ENCODE measurements around the gene C6orf47.

Gene C6orf47

DNA sequence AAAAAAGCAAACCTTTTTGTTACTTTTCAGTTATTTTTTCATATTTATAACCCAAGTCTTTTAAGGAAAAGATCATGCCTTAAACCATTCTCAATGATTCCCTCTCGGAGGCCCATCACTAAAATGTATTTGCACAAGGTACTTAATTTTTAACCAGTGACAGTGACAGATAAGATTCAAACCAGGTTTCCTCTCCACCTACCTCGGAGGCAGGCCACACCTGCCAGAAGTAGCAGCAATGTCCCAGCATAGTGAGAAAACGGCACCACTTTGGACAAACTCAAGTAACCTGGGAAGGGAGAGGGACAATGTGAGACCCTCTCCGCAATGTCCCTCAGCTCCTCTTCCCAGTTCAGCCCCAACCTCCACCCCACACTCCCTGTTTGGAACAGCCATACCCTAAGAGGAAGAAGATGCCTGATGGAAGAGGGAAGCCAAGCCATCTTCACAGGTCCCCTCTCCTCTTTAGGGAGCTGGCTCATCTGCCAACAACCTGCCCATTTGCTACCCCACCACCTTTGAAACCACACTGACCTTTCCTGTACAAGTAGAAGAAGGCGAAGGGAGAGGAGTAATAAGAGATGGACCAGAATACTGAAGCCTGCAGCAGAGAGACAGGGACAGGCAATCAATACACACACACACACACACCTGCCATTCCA, 40.3 kb upstream of the C6orf47 start:
- Histone ChIP-seq H3K4me1 (ENCODE audit: control insufficient read depth, insufficient read depth, low read length) (peaks cover 25% of the 10 kb centered on the region), H3K9ac (ENCODE audit: low read length in 2 of 2) (peak overlapping the region; percentile 58 to 98), H3K27ac (ENCODE audit: low read length) (no peak overlapping the region), H3K9me3 (ENCODE audit: control insufficient read depth in 2 of 2, low read length in 2 of 2) (no peaks in the 10 kb centered on the region), H3K36me3 (ENCODE audit: control insufficient read depth in 2 of 2, insufficient read depth in 2 of 2, low read length in 2 of 2) (peaks cover 18 to 19% of the 10 kb centered on the region in 2 donors), H3K4me3 (ENCODE audit: low read length in 2 of 2) (peak overlapping the region in 1 of 2 donors; percentile 77), H3K27me3 (ENCODE audit: control insufficient read depth in 1 of 2, insufficient read depth in 2 of 2, low read length in 2 of 2) (no peaks in the 10 kb centered on the region)

GRCh38 chr6:31697555-31697954, 37.0 kb upstream of the C6orf47 start:
- H3K9me3 ChIP-seq (ENCODE audit: control insufficient read depth in 2 of 2, low read length in 2 of 2), result no peaks in the 10 kb centered on the region
- no peak overlapping the region for H3K27ac ChIP-seq (ENCODE audit: low read length)
- H3K4me1 ChIP-seq (ENCODE audit: control insufficient read depth, insufficient read depth, low read length), result peaks cover 20% of the 10 kb centered on the region
- H3K27me3 ChIP-seq (ENCODE audit: control insufficient read depth in 1 of 2, insufficient read depth in 2 of 2, low read length in 2 of 2), result no peaks in the 10 kb centered on the region
- no peak overlapping the region for H3K4me3 ChIP-seq (ENCODE audit: low read length in 2 of 2)
- H3K36me3 ChIP-seq (ENCODE audit: control insufficient read depth in 2 of 2, insufficient read depth in 2 of 2, low read length in 2 of 2), result peaks cover 39 to 41% of the 10 kb centered on the region in 2 donors
- H3K9ac ChIP-seq (ENCODE audit: low read length in 2 of 2), result no peak overlapping the region

- Histone ChIP-seq H3K36me3 (ENCODE audit: control insufficient read depth in 2 of 2, insufficient read depth in 2 of 2, low read length in 2 of 2) (peaks cover 61 to 65% of the 10 kb centered on the region in 2 donors), H3K4me1 (ENCODE audit: control insufficient read depth, insufficient read depth, low read length) (no peaks in the 10 kb centered on the region), H3K9ac (ENCODE audit: low read length in 2 of 2) (no peak overlapping the region), H3K27ac (ENCODE audit: low read length) (no peak overlapping the region), H3K27me3 (ENCODE audit: control insufficient read depth in 1 of 2, insufficient read depth in 2 of 2, low read length in 2 of 2) (no peaks in the 10 kb centered on the region), H3K4me3 (ENCODE audit: low read length in 2 of 2) (no peak overlapping the region), H3K9me3 (ENCODE audit: control insufficient read depth in 2 of 2, low read length in 2 of 2) (no peaks in the 10 kb centered on the region)
Observed at GRCh38 chr6:31693535-31693934, 33.0 kb upstream of the C6orf47 start.

DNA sequence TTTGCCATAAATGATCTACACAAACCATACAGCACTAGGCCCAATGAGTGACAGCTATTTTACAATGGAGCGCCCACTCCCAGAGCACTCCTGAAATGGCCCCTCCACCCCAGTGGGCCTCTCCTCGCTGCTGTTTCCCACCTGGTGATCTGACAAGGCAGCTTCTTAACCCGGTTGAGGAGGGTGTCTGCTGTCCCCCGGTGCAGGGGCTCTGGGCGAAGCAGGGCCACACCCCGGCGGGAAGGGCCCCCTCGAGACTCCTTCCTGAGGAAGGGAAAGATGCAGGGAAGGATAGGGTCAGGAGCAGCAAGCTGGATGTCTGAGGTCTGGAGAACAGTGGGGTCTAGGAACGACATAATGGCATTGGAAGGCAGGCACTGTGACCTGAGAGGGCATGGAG, 32.3 kb upstream of the C6orf47 start:
- no peaks in the 10 kb centered on the region for H3K27me3 ChIP-seq (ENCODE audit: control insufficient read depth in 1 of 2, insufficient read depth in 2 of 2, low read length in 2 of 2)
- no peaks in the 10 kb centered on the region for H3K9me3 ChIP-seq (ENCODE audit: control insufficient read depth in 2 of 2, low read length in 2 of 2)
- H3K4me1 ChIP-seq (ENCODE audit: control insufficient read depth, insufficient read depth, low read length), result no peaks in the 10 kb centered on the region
- H3K27ac ChIP-seq (ENCODE audit: low read length), result no peak overlapping the region
- no peak overlapping the region for H3K4me3 ChIP-seq (ENCODE audit: low read length in 2 of 2)
- H3K9ac ChIP-seq (ENCODE audit: low read length in 2 of 2), result no peak overlapping the region
- H3K36me3 ChIP-seq (ENCODE audit: control insufficient read depth in 2 of 2, insufficient read depth in 2 of 2, low read length in 2 of 2), result peaks cover 67 to 71% of the 10 kb centered on the region in 2 donors

DNA sequence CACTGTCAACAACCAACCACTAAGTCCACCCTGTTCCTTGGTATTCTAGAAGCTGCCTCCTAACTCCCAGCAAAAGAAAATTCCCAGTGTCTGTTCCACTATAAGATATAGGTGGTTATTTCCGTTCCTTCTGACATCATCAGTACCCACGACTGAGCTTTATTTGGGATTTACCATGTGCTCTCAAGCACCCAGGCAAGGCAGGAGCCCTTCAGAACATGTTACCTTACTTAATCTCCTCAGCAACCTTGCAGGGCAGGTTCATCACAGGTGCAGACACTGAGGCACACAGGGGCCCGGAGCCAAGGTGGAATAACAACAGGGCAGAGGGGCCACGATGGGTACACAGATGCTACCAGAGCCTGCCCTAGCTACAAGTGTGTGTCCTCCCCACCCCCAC, 31.8 kb upstream of the C6orf47 start:
- Histone ChIP-seq H3K9ac (ENCODE audit: low read length in 2 of 2) (no peak overlapping the region), H3K9me3 (ENCODE audit: control insufficient read depth in 2 of 2, low read length in 2 of 2) (no peaks in the 10 kb centered on the region), H3K4me3 (ENCODE audit: low read length in 2 of 2) (no peak overlapping the region), H3K27me3 (ENCODE audit: control insufficient read depth in 1 of 2, insufficient read depth in 2 of 2, low read length in 2 of 2) (no peaks in the 10 kb centered on the region), H3K4me1 (ENCODE audit: control insufficient read depth, insufficient read depth, low read length) (no peaks in the 10 kb centered on the region), H3K36me3 (ENCODE audit: control insufficient read depth in 2 of 2, insufficient read depth in 2 of 2, low read length in 2 of 2) (peaks cover 72 to 73% of the 10 kb centered on the region in 2 donors), H3K27ac (ENCODE audit: low read length) (no peak overlapping the region)

GRCh38 chr6:31691564-31692108, 31.1 kb upstream of the C6orf47 start:
- peaks cover 73 to 76% of the 10 kb centered on the region in 2 donors for H3K36me3 ChIP-seq (ENCODE audit: control insufficient read depth in 2 of 2, insufficient read depth in 2 of 2, low read length in 2 of 2)

GRCh38 chr6:31691078-31691463, 30.5 kb upstream of the C6orf47 start:
- Histone ChIP-seq H3K4me1 (ENCODE audit: control insufficient read depth, insufficient read depth, low read length) (no peaks in the 10 kb centered on the region), H3K27ac (ENCODE audit: low read length) (no peak overlapping the region), H3K4me3 (ENCODE audit: low read length in 2 of 2) (no peak overlapping the region), H3K9me3 (ENCODE audit: control insufficient read depth in 2 of 2, low read length in 2 of 2) (no peaks in the 10 kb centered on the region), H3K27me3 (ENCODE audit: control insufficient read depth in 1 of 2, insufficient read depth in 2 of 2, low read length in 2 of 2) (no peaks in the 10 kb centered on the region), H3K9ac (ENCODE audit: low read length in 2 of 2) (no peak overlapping the region), H3K36me3 (ENCODE audit: control insufficient read depth in 2 of 2, insufficient read depth in 2 of 2, low read length in 2 of 2) (peaks cover 73 to 77% of the 10 kb centered on the region in 2 donors)

More at GRCh38 chr6:31691564-31692108, 31.1 kb upstream of the C6orf47 start:
- H3K27ac ChIP-seq (ENCODE audit: low read length), result no peak overlapping the region
- no peaks in the 10 kb centered on the region for H3K4me1 ChIP-seq (ENCODE audit: control insufficient read depth, insufficient read depth, low read length)
- H3K9me3 ChIP-seq (ENCODE audit: control insufficient read depth in 2 of 2, low read length in 2 of 2), result no peaks in the 10 kb centered on the region
- H3K27me3 ChIP-seq (ENCODE audit: control insufficient read depth in 1 of 2, insufficient read depth in 2 of 2, low read length in 2 of 2), result no peaks in the 10 kb centered on the region
- no peak overlapping the region for H3K4me3 ChIP-seq (ENCODE audit: low read length in 2 of 2)
- H3K9ac ChIP-seq (ENCODE audit: low read length in 2 of 2), result no peak overlapping the region

DNA sequence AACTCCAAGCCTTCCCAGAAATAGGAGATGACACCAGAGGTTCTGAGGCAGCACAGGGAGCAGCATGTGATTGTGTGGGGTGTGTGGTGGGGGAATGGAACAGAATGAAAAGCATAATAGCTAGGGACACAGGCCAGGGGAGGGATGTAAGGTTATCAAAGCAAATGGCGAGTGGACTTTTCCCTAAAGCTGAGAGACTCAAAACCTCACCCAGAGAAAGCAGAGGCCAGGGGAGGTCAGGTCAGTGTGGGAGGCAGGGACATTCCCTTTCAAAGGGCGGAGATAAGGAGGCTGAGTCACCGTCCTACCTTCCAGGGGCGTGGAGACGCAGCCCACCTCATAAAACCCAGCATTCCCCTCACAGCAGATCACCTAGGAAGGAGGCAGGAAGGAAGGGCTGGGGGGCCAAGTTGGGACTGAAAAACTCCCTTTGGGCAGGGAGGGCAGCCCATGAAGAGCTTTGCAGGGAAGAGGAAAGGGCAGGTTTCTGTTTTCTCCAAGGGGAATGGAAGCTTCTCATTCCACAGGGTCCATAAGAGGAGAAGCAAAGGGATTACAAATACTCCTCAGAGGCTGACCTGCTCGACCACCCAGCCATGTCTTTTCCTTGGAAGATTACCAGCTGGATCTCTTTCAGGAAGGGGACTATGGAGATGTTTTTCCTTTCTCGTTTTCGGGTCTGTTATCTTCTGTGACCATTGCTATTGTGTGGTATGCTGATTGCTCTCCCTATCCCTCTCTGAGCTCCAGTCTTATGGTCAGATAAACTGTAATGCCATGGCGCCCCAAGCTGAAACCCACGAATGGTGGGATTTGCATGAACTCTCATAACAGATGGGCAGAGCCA, 29.9 kb upstream of the C6orf47 start:
- peaks cover 74 to 79% of the 10 kb centered on the region in 2 donors for H3K36me3 ChIP-seq (ENCODE audit: control insufficient read depth in 2 of 2, insufficient read depth in 2 of 2, low read length in 2 of 2)
- H3K9ac ChIP-seq (ENCODE audit: low read length in 2 of 2), result no peak overlapping the region
- no peaks in the 10 kb centered on the region for H3K4me1 ChIP-seq (ENCODE audit: control insufficient read depth, insufficient read depth, low read length)
- no peak overlapping the region for H3K4me3 ChIP-seq (ENCODE audit: low read length in 2 of 2)
- H3K9me3 ChIP-seq (ENCODE audit: control insufficient read depth in 2 of 2, low read length in 2 of 2), result no peaks in the 10 kb centered on the region
- H3K27me3 ChIP-seq (ENCODE audit: control insufficient read depth in 1 of 2, insufficient read depth in 2 of 2, low read length in 2 of 2), result no peaks in the 10 kb centered on the region
- H3K27ac ChIP-seq (ENCODE audit: low read length), result no peak overlapping the region

GRCh38 chr6:31689249-31690110, 28.9 kb upstream of the C6orf47 start:
- no peaks in the 10 kb centered on the region for H3K27me3 ChIP-seq (ENCODE audit: control insufficient read depth in 1 of 2, insufficient read depth in 2 of 2, low read length in 2 of 2)
- no peak overlapping the region for H3K4me3 ChIP-seq (ENCODE audit: low read length in 2 of 2)
- H3K4me1 ChIP-seq (ENCODE audit: control insufficient read depth, insufficient read depth, low read length), result no peaks in the 10 kb centered on the region
- H3K36me3 ChIP-seq (ENCODE audit: control insufficient read depth in 2 of 2, insufficient read depth in 2 of 2, low read length in 2 of 2), result peaks cover 70 to 73% of the 10 kb centered on the region in 2 donors
- no peaks in the 10 kb centered on the region for H3K9me3 ChIP-seq (ENCODE audit: control insufficient read depth in 2 of 2, low read length in 2 of 2)
- H3K9ac ChIP-seq (ENCODE audit: low read length in 2 of 2), result no peak overlapping the region
- H3K27ac ChIP-seq (ENCODE audit: low read length), result no peak overlapping the region
